Activated CD8-positive, alpha-beta T cell treated with anti-CD3 and anti-CD28 coated beads for 36 hours (primary cell): Measurements from ENCODE around the gene KLK6. TPM values are rescaled to one million over a fixed set of nuclear protein-coding genes. Genes with fewer than 3 reads are reported as not detected.

Experiments
- ATAC-seq: fragments of 200-7000 bp; cut with Tn5 transposase; one replicate; pipeline ENCODE4 v1.10.0; 2021; ENCODE audit warnings: mild to moderate bottlenecking, moderate library complexity
- CTCF ChIA-PET: fragments of 350-600 bp; sonication (Branson Sonifier 250); formaldehyde crosslinking; loops from one replicate; lab custom pipeline; 2021; ENCODE audit warnings: antibody characterized with exemption; lab: Charles Lee
- POLR2A ChIA-PET: fragments of 350-600 bp; sonication (Branson Sonifier 250); formaldehyde crosslinking; loops from one replicate; lab custom pipeline; 2021; ENCODE audit warnings: antibody characterized with exemption; lab: Charles Lee
- DNase-seq: peaks from one replicate; pipeline ENCODE4 v3.0.0-alpha.2; 2020
- H3K27ac Mint-ChIP-seq: one replicate; pipeline ENCODE4 v1.8.0; 2021; ENCODE audit warnings: mild to moderate bottlenecking, mixed read lengths
- H3K27me3 Mint-ChIP-seq: one replicate; pipeline ENCODE4 v1.8.0; 2021; ENCODE audit warnings: mixed read lengths
- H3K36me3 Mint-ChIP-seq: one replicate; pipeline ENCODE4 v1.8.0; 2021; ENCODE audit warnings: low read depth, mixed read lengths
- H3K4me1 Mint-ChIP-seq: one replicate; pipeline ENCODE4 v1.8.0; 2021; ENCODE audit warnings: low read depth, mixed read lengths
- H3K4me3 Mint-ChIP-seq: one replicate; pipeline ENCODE4 v1.8.0; 2021; ENCODE audit warnings: mild to moderate bottlenecking, moderate library complexity, mixed read lengths
- H3K9me3 Mint-ChIP-seq: one replicate; pipeline ENCODE4 v1.8.0; 2021; ENCODE audit warnings: mixed read lengths
- CTCF ChIP-seq: fragments of 200-600 bp; IDR thresholded peaks from one replicate; pipeline ENCODE4 v1.8.0; 2022; ENCODE audit warnings: antibody characterized with exemption, mild to moderate bottlenecking
- intact Hi-C: fragments of 100-400 bp; cut with micrococcal nuclease; formaldehyde crosslinking; loops from one replicate; pipeline ENCODE4 v1.10.0; 2022
- total RNA-seq, 2 experiments: library from RNA; stranded (reverse); gene quantifications; one replicate each; pipeline ENCODE4 v1.2.3, GENCODE V29; 2021

Gene KLK6
- total RNA-seq, 2 experiments from 2014 or later = not detected

DNA sequence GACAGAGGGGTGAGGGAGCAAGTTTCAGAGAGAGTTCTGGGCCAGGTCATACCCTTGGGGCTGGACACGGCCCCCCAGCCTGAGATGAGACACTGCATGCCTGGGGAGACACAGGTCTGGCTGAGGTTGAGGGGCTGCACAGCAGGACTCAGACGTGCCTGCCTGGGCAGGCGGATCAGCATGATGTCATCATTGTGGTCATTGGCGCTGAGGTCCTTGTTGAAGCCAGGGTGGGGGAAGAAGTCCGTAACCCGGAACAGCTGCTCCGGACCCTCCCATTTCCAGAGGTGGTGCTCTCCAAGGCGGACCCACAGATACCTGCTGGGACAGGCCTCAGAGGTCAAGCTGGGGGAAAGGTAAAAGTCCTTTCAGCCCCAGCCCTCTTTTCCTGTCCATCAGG, 37.0 kb upstream of the KLK6 start:
- intact Hi-C loops = no loop called here
- H3K9me3 Mint-ChIP-seq = no peaks in the 10 kb centered on the region
- no peak for DNase-seq
- no peak overlapping the region for H3K4me3 Mint-ChIP-seq
- CTCF ChIA-PET = no interaction called here
- H3K36me3 Mint-ChIP-seq = no peaks in the 10 kb centered on the region
- ATAC-seq = no peak
- no peaks in the 10 kb centered on the region for H3K4me1 Mint-ChIP-seq
- peaks cover 28% of the 10 kb centered on the region for H3K27me3 Mint-ChIP-seq
- TF ChIP-seq CTCF = no peak
- no peak overlapping the region for H3K27ac Mint-ChIP-seq
- POLR2A ChIA-PET = interaction anchor here (0.6 kb wide), 1 partner anchor 53 kb away, joined by 3 read pairs; no protein-coding TSS in a partner anchor

DNA sequence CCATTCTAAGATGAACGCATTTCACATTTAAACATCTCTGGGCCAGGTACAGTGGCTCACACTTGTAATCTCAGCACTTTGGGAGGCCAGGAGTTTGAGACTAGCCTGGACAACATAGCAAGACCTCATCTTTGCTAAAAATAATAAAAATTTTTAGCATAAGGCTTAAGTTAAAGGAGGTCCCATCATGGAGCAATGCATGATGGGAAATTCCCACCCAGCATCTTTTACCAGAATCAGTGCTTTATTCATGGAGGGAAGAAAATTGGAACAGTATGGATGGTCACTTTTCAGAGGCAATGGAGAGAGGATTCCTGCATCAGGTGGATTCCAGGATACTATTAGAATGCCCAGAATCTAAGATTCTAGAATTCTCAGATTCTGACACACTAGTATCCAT, 35.9 kb upstream of the KLK6 start:
- H3K9me3 Mint-ChIP-seq = no peaks in the 10 kb centered on the region
- H3K36me3 Mint-ChIP-seq = no peaks in the 10 kb centered on the region
- H3K4me1 Mint-ChIP-seq = no peaks in the 10 kb centered on the region
- no peak for TF ChIP-seq CTCF
- H3K27ac Mint-ChIP-seq = no peak overlapping the region
- no peak for ATAC-seq
- peaks cover 30% of the 10 kb centered on the region for H3K27me3 Mint-ChIP-seq
- DNase-seq = no peak
- ChIA-PET CTCF (no interaction called here), POLR2A (no interaction called here)
- H3K4me3 Mint-ChIP-seq = no peak overlapping the region
- intact Hi-C loops = no loop called here

- Mint-ChIP-seq H3K4me1 (no peaks in the 10 kb centered on the region), H3K27ac (no peak overlapping the region), H3K36me3 (no peaks in the 10 kb centered on the region), H3K27me3 (peaks cover 38% of the 10 kb centered on the region), H3K4me3 (no peak overlapping the region), H3K9me3 (no peaks in the 10 kb centered on the region)
- ChIA-PET CTCF (no interaction called here), POLR2A (no interaction called here)
- no peak for DNase-seq
- intact Hi-C loops = no loop called here
- no peak for TF ChIP-seq CTCF
- no peak for ATAC-seq
Measured at GRCh38 chr19:51003316-51003715, 33.9 kb upstream of the KLK6 start.

- no peak for TF ChIP-seq CTCF
- ATAC-seq (peak; percentile 84), DNase-seq (peak; percentile 60)
- Mint-ChIP-seq H3K4me3 (no peak overlapping the region), H3K4me1 (no peaks in the 10 kb centered on the region), H3K36me3 (no peaks in the 10 kb centered on the region), H3K27me3 (peaks cover 40% of the 10 kb centered on the region), H3K27ac (no peak overlapping the region), H3K9me3 (no peaks in the 10 kb centered on the region)
- intact Hi-C loops = no loop called here
- POLR2A ChIA-PET = no interaction called here
- CTCF ChIA-PET = no interaction called here
Measured at GRCh38 chr19:51002542-51003311, 33.3 kb upstream of the KLK6 start.

GRCh38 chr19:51002089-51002532, 32.7 kb upstream of the KLK6 start:
- Mint-ChIP-seq H3K4me1 (no peaks in the 10 kb centered on the region), H3K4me3 (no peak overlapping the region), H3K36me3 (no peaks in the 10 kb centered on the region), H3K9me3 (no peaks in the 10 kb centered on the region), H3K27me3 (peaks cover 38% of the 10 kb centered on the region), H3K27ac (no peak overlapping the region)
- TF ChIP-seq CTCF = no peak
- POLR2A ChIA-PET = interaction anchor here (0.7 kb wide), 1 partner anchor 136 kb away, joined by 3 read pairs; no protein-coding TSS in a partner anchor
- intact Hi-C loops = no loop called here
- DNase-seq (no peak), ATAC-seq (no peak)
- CTCF ChIA-PET = no interaction called here
